HEK293 (cell line): ENCODE results near the gene LRRC47.

ENCODE experiments used
- CTCF ChIA-PET: fragments of 350-600 bp; formaldehyde crosslinking; extraction: SDS; loops from one replicate; lab custom pipeline; 2021; ENCODE audit warnings: antibody characterized with exemption; lab: Yijun Ruan, JAX
- POLR2A ChIA-PET: fragments of 300-600 bp; formaldehyde crosslinking; extraction: SDS; loops from one replicate; lab custom pipeline; 2020; ENCODE audit warnings: antibody characterized with exemption, inconsistent platforms; lab: Yijun Ruan, JAX
- H3K27ac ChIP-seq: fragments of 200-500 bp; sonication (Bioruptor generic); 2 replicates; pipeline ENCODE4 v1.5.1; 2014; ENCODE audit warnings: low read depth, low read length, control low read depth, inconsistent platforms; ENCODE audit errors: extremely low read depth
- H3K36me3 ChIP-seq, 2 experiments: fragments of 200-500 bp in 1 of 2; sonication (Bioruptor generic) in 1 of 2; 1 replicate in 1 of 2; 2 replicates in 1 of 2; pipeline ENCODE4 v1.5.1; 2014 to 2017; ENCODE audit warnings: inconsistent platforms in 2 of 2, low read length in 2 of 2; ENCODE audit not compliant: control insufficient read depth in 2 of 2, insufficient read depth in 1 of 2
- H3K4me1 ChIP-seq: fragments of 200-500 bp; sonication (Bioruptor generic); 2 replicates; pipeline ENCODE4 v1.5.1; 2014; ENCODE audit warnings: mild to moderate bottlenecking, low read length, inconsistent platforms; ENCODE audit not compliant: control insufficient read depth, insufficient read depth
- H3K4me3 ChIP-seq: 2 replicates; pipeline ENCODE4 v1.5.1; 2011; ENCODE audit warnings: low read depth, mild to moderate bottlenecking, control low read depth, low read length, moderate library complexity
- H3K9me3 ChIP-seq: fragments of 200-500 bp; sonication (Bioruptor generic); 2 replicates; pipeline ENCODE4 v1.5.1; 2014; ENCODE audit warnings: low read depth, low read length, inconsistent platforms; ENCODE audit not compliant: control insufficient read depth, insufficient read depth
- GLIS1 ChIP-seq: fragments of 450-650 bp; formaldehyde crosslinking; IDR thresholded peaks from 2 replicates; pipeline ENCODE4 v1.5.1; 2016; ENCODE audit warnings: missing biosample characterization, missing genetic modification characterization
- IKZF3 ChIP-seq: fragments of 450-650 bp; IDR thresholded peaks from 2 replicates; pipeline ENCODE4 v1.5.0; 2018; ENCODE audit warnings: missing biosample characterization, mild to moderate bottlenecking, missing genetic modification characterization, moderate library complexity
- KLF1 ChIP-seq: fragments of 450-650 bp; formaldehyde crosslinking; IDR thresholded peaks from 2 replicates; pipeline ENCODE4 v1.5.1; 2016; ENCODE audit warnings: missing biosample characterization, missing genetic modification characterization
- KLF9 ChIP-seq: fragments of 450-650 bp; formaldehyde crosslinking; IDR thresholded peaks from 2 replicates; pipeline ENCODE4 v1.5.1; 2016; ENCODE audit warnings: missing biosample characterization, missing genetic modification characterization, low read depth
- SP2 ChIP-seq: fragments of 450-650 bp; formaldehyde crosslinking; IDR thresholded peaks from 2 replicates; pipeline ENCODE4 v1.5.1; 2016; ENCODE audit warnings: missing biosample characterization, missing genetic modification characterization
- TRIM28 ChIP-seq: IDR thresholded peaks from 2 replicates; pipeline ENCODE4 v1.6.1; 2011; ENCODE audit warnings: low read length, control low read depth, borderline replicate concordance
- ZFHX2 ChIP-seq: fragments of 450-650 bp; formaldehyde crosslinking; conservative IDR thresholded peaks from 2 replicates; pipeline ENCODE4 v1.5.1; 2016; ENCODE audit warnings: missing biosample characterization, missing genetic modification characterization
- ZNF121 ChIP-seq: fragments of 450-650 bp; formaldehyde crosslinking; IDR thresholded peaks from 2 replicates; pipeline ENCODE4 v1.5.1; 2016; ENCODE audit warnings: missing biosample characterization, missing genetic modification characterization
- ZNF157 ChIP-seq: fragments of 450-650 bp; formaldehyde crosslinking; IDR thresholded peaks from 2 replicates; pipeline ENCODE4 v1.5.1; 2016; ENCODE audit warnings: missing biosample characterization, missing genetic modification characterization
- ZNF211 ChIP-seq: fragments of 450-650 bp; formaldehyde crosslinking; IDR thresholded peaks from 2 replicates; pipeline ENCODE4 v1.5.1; 2016; ENCODE audit warnings: low read depth, missing biosample characterization, missing genetic modification characterization
- ZNF214 ChIP-seq: fragments of 450-650 bp; formaldehyde crosslinking; IDR thresholded peaks from 2 replicates; pipeline ENCODE4 v1.5.1; 2017; ENCODE audit warnings: missing biosample characterization, mild to moderate bottlenecking, missing genetic modification characterization, borderline replicate concordance
- ZNF274 ChIP-seq, 2 experiments: fragments of 200-500 bp in 1 of 2; fragments of 450-650 bp in 1 of 2; sonication (Bioruptor generic) in 1 of 2; formaldehyde crosslinking in 1 of 2; IDR thresholded peaks; 2 replicates each; pipeline versions ENCODE4 v1.5.1 to v1.6.1; 2014 to 2016; ENCODE audit warnings: borderline replicate concordance in 1 of 2, inconsistent platforms in 1 of 2, low read length in 1 of 2, missing biosample characterization in 1 of 2, missing genetic modification characterization in 1 of 2
- ZNF391 ChIP-seq: fragments of 450-650 bp; formaldehyde crosslinking; IDR thresholded peaks from 2 replicates; pipeline ENCODE4 v1.5.1; 2016; ENCODE audit warnings: low read depth, missing biosample characterization, missing genetic modification characterization, borderline replicate concordance
- ZNF521 ChIP-seq: fragments of 450-650 bp; formaldehyde crosslinking; IDR thresholded peaks from 2 replicates; pipeline ENCODE4 v1.5.1; 2017; ENCODE audit warnings: missing biosample characterization, mild to moderate bottlenecking, missing genetic modification characterization
- ZNF544 ChIP-seq: fragments of 450-650 bp; formaldehyde crosslinking; IDR thresholded peaks from 2 replicates; pipeline ENCODE4 v1.5.0; 2017; ENCODE audit warnings: missing biosample characterization, missing genetic modification characterization
- ZNF785 ChIP-seq: fragments of 450-650 bp; formaldehyde crosslinking; IDR thresholded peaks from 2 replicates; pipeline ENCODE4 v1.5.1; 2016; ENCODE audit warnings: missing biosample characterization, missing genetic modification characterization
- ZXDB ChIP-seq: fragments of 450-650 bp; formaldehyde crosslinking; IDR thresholded peaks from 2 replicates; pipeline ENCODE4 v1.5.1; 2016; ENCODE audit warnings: missing biosample characterization, missing genetic modification characterization
- TF ChIP-seq, protein P1 (sequence below): fragments of 450-650 bp; formaldehyde crosslinking; IDR thresholded peaks from 2 replicates; pipeline ENCODE4 v1.5.1; 2016; ENCODE audit warnings: missing biosample characterization, missing genetic modification characterization
- TF ChIP-seq, protein P2 (sequence below): fragments of 450-650 bp; formaldehyde crosslinking; IDR thresholded peaks from 2 replicates; pipeline ENCODE4 v1.5.1; 2016; ENCODE audit warnings: missing biosample characterization, missing genetic modification characterization
- TF ChIP-seq, protein P3 (sequence below): fragments of 450-650 bp; formaldehyde crosslinking; IDR thresholded peaks from 2 replicates; pipeline ENCODE4 v1.5.1; 2016; ENCODE audit warnings: missing biosample characterization, missing genetic modification characterization, low read depth

Gene LRRC47

DNA sequence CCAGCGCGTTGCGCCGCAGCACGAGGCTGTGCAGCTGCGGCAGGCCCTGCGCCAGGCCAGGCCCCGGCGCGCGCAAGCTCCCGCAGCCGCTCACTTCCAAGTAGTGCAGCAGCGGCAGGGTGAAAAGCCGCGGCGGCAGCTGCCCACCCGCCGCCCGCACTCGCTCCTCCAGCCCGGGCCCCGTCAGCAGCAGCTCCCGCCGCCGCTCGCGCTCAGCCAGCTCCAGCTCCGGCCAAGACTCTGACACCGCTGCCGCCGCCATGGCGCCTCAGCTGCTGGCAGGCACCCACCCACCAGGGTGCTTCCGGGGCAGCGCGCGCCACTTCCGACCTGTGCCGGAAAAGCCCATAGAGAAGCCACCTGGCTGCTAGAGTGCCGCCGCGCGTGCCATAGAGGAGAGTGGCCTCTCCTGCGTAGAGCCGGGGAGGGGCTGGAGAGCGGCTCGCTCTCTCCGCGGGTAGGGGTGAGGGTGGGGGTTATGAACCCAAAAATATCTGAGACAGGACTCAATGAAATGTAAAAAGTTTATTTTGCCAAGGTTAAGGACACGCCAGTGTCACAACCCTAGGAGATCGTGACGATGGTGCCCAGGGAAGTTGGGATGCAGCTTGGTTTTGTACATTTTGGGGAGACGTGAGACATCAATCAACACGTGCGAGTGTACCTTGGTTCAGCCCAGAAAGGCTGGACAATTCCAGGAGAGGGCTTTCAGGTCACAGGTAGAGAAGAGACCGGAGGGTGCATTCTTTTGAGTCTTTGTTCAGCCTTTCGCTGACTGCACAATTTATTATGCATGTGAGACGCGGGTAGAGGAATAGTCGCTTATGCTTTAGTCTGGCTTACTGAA is at the start of gene LRRC47 (continued):
- TF ChIP-seq, protein P1, sequence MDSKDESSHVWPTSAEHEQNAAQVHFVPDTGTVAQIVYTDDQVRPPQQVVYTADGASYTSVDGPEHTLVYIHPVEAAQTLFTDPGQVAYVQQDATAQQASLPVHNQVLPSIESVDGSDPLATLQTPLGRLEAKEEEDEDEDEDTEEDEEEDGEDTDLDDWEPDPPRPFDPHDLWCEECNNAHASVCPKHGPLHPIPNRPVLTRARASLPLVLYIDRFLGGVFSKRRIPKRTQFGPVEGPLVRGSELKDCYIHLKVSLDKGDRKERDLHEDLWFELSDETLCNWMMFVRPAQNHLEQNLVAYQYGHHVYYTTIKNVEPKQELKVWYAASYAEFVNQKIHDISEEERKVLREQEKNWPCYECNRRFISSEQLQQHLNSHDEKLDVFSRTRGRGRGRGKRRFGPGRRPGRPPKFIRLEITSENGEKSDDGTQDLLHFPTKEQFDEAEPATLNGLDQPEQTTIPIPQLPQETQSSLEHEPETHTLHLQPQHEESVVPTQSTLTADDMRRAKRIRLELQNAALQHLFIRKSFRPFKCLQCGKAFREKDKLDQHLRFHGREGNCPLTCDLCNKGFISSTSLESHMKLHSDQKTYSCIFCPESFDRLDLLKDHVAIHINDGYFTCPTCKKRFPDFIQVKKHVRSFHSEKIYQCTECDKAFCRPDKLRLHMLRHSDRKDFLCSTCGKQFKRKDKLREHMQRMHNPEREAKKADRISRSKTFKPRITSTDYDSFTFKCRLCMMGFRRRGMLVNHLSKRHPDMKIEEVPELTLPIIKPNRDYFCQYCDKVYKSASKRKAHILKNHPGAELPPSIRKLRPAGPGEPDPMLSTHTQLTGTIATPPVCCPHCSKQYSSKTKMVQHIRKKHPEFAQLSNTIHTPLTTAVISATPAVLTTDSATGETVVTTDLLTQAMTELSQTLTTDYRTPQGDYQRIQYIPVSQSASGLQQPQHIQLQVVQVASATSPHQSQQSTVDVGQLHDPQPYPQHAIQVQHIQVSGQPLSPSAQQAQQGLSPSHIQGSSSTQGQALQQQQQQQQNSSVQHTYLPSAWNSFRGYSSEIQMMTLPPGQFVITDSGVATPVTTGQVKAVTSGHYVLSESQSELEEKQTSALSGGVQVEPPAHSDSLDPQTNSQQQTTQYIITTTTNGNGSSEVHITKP: peak; percentile 99
- TF ChIP-seq IKZF3 (no peak), SP2 (tag by site-specific recombination) (peak; percentile 92), GLIS1 (tag by site-specific recombination) (peak; percentile 53), ZXDB (tag by site-specific recombination) (peak; percentile 77), KLF1 (tag by site-specific recombination) (peak; percentile 44; the same call in 1 of the 2 replicates)
- TF ChIP-seq, all 188 proteins: peak for 51

DNA sequence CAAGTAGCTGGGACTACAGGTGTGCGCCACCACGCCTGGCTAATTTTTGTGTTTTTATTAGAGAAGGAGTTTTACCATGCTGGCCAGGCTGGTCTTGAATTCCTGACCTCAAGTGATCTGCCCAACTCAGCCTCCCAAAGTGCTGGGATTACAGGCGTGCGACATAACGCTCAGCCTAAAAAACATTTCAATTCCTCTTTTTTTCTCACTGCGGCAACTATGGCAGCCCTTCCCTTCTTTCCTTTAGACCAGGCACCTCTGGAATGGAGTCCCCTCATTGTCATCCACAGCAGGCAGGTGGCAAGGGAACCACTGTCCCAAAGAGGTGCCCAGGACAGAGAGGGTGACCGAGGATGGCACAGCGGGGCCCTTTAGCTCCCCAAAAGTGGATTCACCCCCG is 46.6 kb upstream of the LRRC47 start:
- no peak overlapping the region for H3K27ac ChIP-seq
- H3K4me1 ChIP-seq: no peaks in the 10 kb centered on the region
- H3K36me3 ChIP-seq: peaks cover 27 to 91% of the 10 kb centered on the region in 2 experiments
- ChIA-PET POLR2A (no interaction called here), CTCF (no interaction called here)
- H3K9me3 ChIP-seq: no peaks in the 10 kb centered on the region
- H3K4me3 ChIP-seq: no peak overlapping the region
- TF ChIP-seq ZNF544 (tag by site-specific recombination) (no peak), ZNF391 (tag by site-specific recombination) (no peak), TRIM28 (no peak), ZNF785 (tag by site-specific recombination) (no peak), ZNF211 (tag by site-specific recombination) (no peak), KLF9 (tag by site-specific recombination) (no peak), ZNF214 (no peak), ZNF274 (IDR thresholded peaks at IDR 0.05; ENCODE audit: low read length) (no peak), ZNF274 (tag by site-specific recombination; IDR thresholded peaks at IDR 0.05; ENCODE audit: borderline replicate concordance) (no peak), ZNF157 (tag by site-specific recombination) (no peak), ZNF121 (tag by site-specific recombination) (no peak), ZFHX2 (no peak), ZXDB (tag by site-specific recombination) (no peak), ZNF521 (tag by site-specific recombination) (no peak)
- TF ChIP-seq, protein P2, sequence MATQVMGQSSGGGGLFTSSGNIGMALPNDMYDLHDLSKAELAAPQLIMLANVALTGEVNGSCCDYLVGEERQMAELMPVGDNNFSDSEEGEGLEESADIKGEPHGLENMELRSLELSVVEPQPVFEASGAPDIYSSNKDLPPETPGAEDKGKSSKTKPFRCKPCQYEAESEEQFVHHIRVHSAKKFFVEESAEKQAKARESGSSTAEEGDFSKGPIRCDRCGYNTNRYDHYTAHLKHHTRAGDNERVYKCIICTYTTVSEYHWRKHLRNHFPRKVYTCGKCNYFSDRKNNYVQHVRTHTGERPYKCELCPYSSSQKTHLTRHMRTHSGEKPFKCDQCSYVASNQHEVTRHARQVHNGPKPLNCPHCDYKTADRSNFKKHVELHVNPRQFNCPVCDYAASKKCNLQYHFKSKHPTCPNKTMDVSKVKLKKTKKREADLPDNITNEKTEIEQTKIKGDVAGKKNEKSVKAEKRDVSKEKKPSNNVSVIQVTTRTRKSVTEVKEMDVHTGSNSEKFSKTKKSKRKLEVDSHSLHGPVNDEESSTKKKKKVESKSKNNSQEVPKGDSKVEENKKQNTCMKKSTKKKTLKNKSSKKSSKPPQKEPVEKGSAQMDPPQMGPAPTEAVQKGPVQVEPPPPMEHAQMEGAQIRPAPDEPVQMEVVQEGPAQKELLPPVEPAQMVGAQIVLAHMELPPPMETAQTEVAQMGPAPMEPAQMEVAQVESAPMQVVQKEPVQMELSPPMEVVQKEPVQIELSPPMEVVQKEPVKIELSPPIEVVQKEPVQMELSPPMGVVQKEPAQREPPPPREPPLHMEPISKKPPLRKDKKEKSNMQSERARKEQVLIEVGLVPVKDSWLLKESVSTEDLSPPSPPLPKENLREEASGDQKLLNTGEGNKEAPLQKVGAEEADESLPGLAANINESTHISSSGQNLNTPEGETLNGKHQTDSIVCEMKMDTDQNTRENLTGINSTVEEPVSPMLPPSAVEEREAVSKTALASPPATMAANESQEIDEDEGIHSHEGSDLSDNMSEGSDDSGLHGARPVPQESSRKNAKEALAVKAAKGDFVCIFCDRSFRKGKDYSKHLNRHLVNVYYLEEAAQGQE (tag by site-specific recombination): no peak
- TF ChIP-seq, protein P3, sequence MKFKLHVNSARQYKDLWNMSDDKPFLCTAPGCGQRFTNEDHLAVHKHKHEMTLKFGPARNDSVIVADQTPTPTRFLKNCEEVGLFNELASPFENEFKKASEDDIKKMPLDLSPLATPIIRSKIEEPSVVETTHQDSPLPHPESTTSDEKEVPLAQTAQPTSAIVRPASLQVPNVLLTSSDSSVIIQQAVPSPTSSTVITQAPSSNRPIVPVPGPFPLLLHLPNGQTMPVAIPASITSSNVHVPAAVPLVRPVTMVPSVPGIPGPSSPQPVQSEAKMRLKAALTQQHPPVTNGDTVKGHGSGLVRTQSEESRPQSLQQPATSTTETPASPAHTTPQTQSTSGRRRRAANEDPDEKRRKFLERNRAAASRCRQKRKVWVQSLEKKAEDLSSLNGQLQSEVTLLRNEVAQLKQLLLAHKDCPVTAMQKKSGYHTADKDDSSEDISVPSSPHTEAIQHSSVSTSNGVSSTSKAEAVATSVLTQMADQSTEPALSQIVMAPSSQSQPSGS: no peak
